CD1c-positive myeloid dendritic cell (primary cell): ENCODE results near the gene FOXL2NB.
"Not testable (repeated sequence)": the region's sequence is repeated elsewhere in the genome, so short reads cannot be mapped to it uniquely, and the experiment has no call there.

ENCODE experiments used
- DNase-seq: peaks from one replicate; pipeline ENCODE4 v3.0.0-alpha.2; 2016; ENCODE audit errors: extremely low spot score

FOXL2NB gene

DNA sequence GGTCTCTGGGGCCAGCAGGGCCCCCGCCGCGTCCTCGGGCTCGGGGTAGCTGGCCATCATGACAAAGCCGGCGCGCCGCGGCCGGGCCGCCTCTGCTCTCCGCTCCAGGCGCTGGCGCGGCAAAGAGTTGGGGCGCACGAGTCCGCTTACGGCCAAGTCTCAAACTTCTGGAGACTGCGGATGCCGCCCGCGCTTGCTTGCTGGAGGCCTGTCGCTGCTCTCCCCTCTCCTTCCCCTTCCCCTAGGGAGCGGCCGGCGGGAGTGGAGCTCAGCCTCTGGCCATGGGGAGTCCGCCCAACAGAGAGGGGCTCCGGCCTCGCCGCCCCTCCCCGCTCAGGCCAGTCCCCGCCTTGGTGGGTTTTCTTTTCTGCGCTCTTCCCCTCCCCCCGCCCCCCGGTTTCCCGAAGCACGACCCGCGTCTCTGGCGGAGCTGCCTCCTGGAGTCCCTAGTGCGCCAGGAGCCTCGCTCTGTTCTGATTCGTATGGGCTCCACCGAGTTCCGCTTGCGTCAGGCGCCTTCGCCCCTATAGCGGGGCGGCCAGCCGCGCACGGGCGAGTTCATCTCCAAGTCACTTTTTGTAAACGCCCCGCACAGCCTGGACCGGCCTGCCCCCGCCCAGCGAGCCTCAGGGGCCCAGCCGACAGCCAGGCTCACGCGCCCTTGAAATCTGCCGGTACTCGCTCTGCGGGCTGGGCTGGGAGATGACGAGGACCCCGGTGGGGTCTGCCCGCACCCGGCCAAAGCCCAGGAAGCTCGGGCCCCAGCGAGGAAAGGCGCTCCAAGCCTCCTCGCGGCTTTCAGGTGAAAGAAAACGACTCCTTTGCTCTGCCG, at the start of gene FOXL2NB, which contains the start of gene FOXL2:
TSS of gene FOXL2NB (plus strand) at position 555 of the 832 bp plus-strand sequence. CDS start at position 703, 148 bp downstream.
TSS of gene FOXL2 (minus strand) at position 475 of the 832 bp plus-strand sequence. CDS start at position 60, 415 bp downstream.
- DNase-seq = peak; percentile 54

DNA sequence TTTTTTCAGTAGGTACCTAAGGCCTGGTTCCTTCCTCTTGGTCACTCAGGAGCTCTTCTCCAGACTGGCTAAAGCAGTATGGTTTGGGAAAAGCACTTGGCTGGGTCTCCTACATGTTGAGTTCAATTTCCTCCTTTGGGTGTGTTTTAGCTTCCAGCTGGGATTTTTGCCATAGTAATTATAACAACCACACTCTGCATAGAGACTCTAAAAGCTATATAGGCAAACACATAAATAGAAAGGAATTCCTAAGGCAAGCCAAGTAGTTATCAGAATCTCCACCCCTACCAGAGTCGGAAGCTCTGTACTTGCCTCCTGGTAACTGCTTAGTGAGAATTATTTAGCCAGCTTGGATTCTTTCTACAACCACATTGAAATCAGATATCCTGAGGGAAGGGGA, 48.7 kb upstream of the FOXL2NB start:
- DNase-seq = no peak

DNA sequence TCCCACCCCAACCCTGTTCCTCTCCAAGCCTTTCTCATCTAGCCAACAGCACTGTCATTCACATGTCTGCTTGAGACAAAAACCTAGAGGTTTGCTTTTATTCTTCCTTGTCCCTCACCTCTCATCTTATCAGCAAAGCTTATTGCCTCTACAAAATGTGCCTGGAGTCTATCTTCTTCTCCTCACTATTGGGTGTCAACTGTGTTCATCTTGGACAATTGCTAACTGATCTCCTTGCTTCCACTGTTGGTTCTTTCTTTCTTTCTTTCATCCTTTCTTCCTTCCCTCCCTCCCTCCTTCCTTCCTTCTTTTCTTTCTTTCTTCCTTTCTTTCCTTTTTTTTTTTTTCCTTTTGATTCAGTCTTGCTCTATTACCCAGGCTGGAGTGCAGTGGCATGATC, 48.3 kb upstream of the FOXL2NB start:
- no peak for DNase-seq

DNA sequence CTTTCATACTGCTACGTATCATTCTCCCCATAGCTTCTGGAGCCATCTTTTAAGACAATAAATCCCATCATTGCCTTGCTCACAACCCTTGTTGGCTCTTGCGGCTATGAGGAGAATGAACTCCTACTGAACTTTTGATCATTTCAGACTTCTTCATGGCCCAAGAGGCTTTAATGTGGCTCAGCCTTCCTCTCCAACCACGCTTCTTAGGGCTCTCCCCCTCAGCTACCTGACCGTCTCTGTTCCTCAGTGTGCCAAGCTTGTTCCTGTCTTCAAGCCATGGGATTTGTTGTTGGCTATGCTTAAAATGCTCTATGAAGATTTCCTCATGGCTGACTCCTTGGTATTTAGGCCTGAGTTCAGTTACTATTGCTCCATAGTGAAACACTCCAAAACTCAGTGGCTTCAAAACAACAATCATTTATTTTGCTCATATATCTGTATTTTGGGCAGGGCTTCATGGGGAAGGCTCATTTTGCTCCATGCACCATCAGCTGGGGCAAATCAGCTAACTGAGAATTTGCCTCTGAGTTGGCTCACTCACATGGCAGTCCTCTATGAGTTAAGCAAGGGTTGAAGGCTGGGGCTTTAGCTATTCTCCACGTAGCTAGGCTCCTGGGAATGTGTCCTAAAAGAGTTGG, 47.5 kb upstream of the FOXL2NB start:
- no peak for DNase-seq

DNA sequence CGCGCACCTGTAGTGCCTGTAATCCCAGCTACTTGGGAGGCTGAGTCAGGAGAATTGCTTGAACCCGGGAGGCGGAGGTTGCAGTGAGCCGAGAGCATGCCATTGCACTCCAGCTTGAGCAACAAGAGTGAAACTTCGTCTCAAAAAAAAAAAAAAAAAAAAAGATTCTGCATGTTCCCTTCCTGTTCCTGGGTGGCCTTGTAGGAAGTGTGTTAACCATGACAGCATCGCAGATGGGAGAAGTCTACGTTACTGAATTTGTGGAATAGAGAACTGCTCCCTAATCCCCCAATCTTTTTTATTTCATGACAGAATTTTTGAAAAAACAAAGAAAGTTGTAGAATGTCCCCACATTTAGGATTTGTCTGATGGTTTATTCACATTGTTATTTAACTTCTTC, 45.5 kb upstream of the FOXL2NB start:
- peak; percentile 66 for DNase-seq

DNA sequence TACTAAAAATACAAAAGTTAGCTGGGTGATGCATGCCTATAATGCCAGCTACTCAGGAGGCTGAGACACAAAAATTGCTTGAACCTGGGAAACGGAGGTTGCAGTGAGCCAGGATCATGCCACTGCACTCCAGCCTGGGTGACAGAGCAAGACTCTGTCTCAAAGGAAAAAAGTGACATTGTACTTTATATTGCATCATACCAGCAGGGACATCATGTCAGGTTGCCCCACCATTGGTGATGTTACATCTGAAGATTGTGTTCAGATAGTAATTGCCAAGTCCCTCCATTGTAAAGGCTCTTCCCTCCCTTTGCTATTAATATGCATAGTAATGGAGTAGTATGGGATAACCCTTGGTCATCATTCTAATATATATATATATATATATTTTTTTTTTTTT, 44.8 kb upstream of the FOXL2NB start:
- peak; percentile 33 for DNase-seq

DNA sequence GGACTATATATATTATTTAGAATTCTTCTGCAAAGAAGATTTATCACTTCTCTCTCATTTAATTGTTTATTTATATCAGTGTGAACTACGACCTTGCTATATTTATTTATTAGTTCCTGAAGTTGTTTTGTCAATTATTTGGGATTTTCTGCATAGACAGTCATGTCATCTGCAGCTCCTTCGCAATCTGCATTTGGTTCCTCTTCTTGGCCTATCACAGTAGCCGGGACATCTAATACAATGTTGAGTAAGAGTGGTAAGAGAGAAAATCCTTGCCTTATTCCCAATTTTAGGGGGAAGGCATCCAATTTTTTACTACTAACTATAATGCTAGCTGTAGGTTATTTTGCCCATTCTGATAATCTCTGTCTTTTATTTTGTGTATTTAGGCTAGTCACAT, 39.5 kb upstream of the FOXL2NB start:
- peak; percentile 53 for DNase-seq

DNA sequence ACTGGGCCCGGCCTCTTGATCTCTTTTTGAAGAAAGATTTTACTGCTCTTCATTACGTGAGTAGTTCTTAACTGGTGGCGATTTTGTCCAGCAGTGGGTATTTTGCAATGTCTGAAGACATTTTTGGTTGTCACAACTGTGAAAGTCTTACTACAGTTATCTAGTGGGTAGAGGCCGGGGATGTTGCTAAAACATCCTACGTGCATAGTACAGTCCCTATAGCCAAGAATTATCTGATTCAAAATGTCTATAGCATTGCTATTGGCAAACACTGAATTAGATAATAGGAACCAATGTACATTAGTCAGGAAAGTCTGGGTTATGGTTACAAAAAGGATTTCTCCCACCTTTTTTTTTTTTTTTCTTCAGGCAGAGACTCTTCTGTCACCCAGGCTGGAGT, 38.2 kb upstream of the FOXL2NB start:
- peak; percentile 27 for DNase-seq

DNA sequence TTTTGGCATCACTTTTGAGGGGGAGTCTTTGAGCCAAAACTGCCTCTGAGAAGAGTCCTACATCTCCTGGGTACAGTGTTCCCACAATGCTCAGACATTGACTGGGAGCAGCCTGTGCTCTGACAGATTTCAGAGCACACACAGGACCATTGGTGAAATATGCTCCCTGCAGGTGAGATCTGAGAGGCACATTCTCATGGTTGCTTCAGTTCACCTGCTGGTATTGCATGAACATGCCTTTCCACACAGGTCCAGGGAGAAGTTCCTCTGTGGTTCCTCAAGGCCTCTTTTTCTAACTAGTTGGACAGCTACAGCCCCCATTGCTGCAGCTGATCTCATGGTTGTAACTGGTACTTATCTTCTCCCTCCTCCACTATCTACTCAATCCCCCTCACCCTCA, 37.1 kb upstream of the FOXL2NB start:
- DNase-seq = no peak

DNA sequence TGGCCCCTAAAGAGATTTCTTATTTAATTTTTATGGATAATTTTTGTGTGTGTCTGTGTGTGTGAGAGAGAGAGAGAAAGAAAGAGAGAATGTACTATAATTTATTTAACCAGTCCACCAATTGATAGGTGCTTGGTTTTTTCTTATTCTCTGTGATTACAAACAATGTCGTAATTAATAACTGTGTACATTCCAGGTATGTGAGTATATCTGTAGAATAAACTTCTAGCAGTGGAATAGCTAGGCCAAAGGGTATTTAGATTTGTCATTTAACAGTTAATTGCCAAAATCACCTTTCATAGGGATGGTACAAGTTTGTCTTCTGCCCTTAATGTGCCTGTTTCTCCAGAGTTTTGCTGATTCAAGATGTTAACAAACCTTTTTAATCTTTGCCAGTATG, 35.4 kb upstream of the FOXL2NB start:
- no peak for DNase-seq

DNA sequence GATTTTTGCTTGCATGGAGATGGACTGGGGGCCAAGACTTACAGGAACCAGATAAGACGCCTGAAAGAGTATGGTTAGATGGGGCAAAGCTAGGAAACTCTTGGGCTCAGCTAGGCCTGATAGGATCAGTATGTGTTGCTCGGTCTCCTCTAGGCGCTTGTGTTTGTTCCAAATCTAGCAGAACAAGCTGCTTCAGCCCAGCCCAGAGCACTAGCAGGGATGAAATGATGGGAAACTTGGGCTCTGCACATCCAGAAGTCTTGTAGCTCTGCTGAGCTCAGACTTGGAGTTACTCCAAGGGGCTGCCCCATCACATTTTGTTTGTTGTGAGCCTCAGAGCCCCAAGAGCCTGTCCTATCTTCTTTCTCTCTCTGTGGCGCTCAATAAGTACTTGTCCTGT, 34.8 kb upstream of the FOXL2NB start:
- DNase-seq = no peak

DNA sequence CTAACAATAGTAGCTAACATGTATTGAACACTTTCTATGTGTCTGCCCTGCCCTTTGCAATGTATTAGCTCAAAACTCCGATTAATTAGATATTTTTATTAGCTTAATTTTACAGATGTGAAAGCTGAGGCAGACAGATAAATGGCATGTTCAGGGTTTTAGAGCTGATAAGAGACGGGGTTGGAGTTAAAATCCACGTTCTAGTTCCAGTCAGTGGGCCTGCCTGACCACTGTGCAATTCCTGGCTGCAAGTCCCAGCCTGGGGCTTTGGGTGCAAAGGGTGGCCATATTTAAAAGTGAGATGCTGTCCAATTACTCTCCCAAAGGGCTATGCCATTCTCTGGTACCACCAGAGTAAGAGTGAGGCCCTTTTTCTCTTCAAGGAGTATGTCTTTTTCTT, 33.3 kb upstream of the FOXL2NB start:
- DNase-seq = no peak

DNA sequence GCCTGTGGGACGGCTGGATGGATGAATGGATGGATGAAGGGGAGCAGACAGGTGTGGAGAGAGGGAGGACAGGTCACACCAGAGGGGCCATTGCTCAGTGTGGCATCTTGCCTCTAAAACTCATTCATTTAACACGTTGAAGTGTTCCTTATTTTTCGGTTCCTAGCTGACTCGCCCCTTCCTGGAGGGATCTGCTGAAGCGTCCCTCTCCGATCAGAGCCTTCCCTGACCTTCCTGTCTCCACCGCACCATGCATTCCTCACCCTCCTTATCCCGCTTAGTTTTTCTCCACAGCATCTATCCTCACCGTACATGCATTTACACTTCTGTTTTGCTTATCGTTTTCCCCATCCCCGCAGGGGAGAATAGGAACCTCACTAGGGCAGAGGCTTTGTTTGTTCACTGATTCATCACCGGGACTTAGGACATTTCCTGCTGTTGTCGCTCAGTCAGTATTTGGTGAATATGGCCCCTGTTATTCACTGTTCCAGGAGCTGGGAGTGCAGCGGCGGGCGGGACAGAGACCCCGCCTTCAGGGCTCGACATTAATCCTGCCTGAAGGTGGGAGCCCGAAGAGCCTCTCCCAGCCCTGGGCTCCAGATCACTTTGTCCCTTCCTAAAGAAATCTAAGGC, 32.0 kb upstream of the FOXL2NB start:
- peak; percentile 10 for DNase-seq

DNA sequence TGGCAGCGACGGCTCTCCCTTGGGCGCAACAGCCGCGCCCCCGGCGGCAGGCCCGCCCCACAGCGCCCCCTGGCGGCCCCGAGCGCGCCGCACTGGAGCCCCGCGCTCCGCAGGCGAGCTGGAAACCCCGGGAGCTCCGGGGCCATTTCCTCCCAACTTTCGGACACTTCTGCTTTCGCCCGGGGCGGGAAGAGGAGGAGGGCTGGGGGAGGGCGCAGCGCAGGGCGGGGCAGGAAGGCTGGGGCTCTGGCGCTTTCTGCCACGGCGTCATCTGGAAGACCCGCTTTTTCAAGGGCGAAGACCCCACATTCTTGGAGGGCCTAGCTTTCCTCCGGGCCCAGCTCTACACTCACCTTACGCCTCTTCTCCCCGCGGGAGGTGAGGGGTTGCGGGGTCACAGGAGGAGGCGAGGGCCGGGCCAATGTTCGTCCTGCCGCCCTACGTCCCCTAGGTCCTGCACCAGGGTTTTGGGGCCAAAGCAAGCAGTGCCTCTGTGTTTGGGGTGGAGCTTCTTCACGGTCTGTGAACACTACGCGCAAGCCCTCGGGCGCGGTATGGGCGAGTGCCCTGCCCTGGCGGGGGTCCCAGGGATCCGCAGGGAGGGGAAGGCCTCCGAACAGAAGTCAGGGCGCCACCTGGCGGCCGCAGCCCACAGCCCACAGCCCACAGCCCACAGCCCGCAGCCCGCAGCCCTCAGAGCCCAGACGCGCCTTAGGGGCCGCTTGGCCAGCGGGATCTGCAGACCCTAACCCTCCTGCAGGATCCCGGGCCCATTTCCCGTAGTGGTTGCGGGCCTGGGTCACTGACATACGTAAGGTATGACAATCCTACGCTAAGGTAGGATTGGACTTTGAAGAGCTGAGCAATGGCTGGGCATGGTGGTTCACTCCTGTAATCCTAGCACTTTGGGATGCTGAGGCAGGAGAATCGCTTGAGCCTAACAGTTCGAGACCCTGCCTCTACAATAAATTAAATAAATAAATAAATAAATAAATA, 31.2 kb upstream of the FOXL2NB start:
- DNase-seq = peak; percentile 95

DNA sequence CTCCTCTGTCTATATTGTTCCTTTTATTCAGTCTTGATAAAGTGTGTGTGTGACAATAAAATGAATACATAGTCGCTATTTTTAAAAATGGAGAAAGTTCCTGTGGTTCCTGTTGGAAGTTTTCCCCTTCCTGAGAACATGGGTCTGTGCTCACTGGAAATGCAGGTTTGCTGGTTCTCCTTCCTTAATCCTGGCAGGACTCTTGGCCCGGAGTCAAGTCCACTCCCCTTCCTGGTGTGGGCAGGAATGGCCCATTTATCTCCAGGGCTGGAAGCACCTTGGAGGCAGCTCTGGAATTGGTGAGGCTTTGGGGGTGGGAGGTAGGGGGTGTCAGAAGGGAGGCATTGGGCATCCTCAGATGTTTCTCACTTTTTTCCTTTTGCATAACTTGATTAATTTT, 30.2 kb upstream of the FOXL2NB start:
- no peak for DNase-seq

DNA sequence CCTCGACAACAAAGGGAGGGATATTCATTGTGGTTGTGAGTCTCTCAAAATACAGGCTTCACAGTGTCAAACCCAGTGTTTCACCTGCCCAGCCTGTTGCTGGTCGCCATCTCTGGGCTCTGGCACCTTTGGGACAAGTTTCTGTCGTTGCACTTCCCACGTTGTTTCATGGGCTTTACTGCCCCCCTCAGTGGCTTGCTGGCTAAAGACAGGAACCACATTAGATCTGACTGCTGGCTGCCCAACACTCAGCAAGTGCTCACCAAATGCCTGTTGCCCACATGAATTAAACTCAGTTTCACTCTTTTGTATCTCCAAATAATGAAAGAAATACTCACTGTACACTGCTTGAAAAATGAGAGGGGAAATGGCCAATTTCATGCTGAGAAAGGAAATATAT, 27.7 kb upstream of the FOXL2NB start:
- DNase-seq = no peak

DNA sequence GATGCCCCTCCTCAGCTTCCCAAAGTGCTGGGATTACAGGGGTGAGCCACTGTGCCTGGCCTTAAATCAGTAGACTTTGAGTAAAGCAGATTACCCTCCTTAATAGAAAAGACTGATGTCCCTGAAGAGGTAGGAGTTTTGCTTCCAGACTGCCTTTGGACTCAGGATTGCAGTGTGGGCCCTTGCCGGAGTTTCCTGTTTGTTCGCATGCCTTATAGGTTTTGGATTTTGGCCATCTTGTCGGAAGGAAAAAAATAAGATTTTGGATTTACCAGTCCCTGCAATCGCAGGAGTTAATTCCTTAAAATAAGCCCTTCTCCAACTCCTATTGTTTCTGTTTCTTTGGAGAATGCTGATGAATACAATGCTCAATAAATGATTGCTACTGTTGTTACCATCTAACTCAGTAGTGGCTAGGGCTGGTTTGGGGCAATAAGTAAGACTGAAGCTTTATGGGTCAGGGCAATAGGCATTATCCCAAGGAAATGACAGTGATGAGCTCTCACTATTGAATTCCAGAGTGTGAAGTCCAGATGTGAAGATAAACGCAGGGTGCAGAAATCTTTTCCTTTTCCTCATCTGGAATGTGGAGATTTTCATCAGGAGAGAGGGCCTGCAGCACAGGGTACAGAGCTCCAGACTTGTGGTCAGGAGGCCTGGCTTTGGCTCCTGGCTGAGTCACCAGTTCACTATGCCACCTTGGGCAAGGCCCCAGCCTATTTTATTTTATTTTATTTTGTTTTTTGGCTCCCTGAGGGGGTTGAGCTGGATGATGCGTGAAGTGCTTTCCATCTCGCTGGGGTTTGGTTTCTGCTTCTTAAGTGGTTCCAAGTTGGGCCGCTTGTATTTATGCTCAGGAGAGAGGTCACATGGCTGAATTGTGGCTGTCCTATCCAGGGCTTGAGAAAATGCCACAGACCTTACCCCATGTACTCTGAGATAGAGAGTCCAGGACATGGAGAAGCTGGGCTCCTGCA, 25.4 kb upstream of the FOXL2NB start:
- no peak for DNase-seq

DNA sequence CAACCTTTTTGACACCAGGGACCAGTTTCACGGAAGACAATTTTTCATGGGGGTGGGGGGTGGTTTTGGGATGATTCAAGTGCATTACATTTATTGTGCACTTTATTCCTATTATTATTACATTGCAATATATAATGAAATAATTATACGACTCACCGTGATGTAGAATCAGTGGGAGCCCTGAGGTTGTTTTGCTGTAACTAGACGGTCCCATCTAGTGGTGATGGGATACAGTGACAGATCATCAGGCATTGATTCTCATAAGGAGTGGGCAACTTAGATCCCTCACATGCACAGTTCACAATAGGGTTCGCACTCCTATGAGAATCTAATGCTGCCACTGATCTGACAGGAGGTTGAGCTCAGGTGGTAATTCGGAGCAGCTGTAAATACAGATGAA, 24.6 kb upstream of the FOXL2NB start:
- DNase-seq = not testable (repeated sequence)

DNA sequence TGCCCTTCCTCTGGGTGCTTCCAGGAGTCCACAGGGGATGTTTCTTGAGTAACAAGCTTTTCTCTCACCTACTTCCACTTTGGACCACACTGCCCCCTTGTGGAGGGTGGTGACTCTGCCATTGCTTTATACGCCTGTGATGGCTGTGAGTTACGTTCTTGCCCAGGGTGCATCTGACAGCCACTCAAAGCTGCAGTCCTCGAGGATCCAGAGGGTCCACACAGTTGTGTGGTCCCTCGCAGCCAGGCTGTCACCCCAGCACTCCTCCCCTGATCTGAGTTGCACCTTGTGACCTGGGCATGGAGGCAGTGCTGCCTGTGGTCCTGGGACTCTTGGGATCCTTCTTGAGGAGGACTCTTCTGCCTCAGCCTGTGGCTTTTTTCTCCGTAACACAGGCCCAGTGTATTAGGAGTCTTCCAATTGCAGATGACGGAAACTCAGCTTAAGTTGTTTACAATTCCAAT, 23.5 kb upstream of the FOXL2NB start:
- DNase-seq = peak; percentile 90

DNA sequence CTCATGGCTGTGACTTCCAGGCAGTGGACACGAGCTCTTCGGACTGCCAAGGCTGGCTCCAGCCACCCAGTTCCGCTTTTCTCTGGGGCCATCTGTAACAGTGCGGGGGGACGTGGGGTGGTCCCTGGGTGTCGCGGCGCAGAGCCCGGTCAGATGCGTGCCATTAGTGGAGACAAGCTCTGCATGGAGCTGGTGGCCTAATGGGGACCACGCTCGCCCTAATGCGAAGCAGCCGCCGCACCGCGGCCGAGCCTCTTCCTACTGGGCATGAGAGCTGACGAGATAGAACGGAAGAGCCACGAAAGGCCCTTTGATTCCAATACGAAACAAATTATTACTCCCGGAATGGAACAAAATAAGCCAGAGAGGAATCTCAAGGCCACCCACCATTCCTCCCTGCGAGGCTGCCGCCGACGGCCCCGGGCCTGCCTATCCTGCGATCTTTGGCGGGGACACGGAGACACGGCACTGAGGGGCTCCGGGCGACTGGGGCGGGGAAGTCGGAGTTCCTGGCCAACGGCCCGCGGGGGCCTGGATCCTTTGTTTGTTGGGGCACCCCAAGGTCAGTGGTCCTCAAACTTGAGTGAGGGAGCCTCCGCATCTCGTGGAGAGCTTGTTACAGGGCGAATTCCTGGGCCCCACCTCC, 18.2 kb upstream of the FOXL2NB start:
- DNase-seq = no peak
